ENCODE measurements around the gene SNAP91. TPM values are rescaled to one million over a fixed set of nuclear protein-coding genes. Genes with fewer than 3 reads are reported as not detected.

The SNAP91 gene
- total RNA-seq, 1 experiment from 2014 or later: 0.70 TPM

DNA sequence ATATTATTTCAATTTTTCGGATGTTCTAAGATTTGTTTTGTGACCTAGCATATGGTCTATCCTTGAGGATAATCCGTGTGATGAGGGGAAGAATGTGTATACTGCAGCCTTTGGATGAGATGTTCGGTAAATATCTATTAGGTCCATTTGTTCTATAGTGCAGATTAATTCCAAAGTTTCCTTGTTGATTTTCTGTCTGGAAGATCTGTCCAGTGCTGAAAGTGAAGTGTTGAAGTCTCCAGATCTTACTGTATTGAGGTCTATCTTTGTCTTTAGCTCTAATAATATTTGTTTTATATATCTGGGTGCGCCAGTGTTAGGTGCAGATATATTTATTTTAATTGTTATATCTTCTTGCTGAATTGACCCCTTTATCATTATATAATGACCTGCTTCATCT, 32.2 kb upstream of the SNAP91 start (continued):
- TF ChIP-seq, protein P1, sequence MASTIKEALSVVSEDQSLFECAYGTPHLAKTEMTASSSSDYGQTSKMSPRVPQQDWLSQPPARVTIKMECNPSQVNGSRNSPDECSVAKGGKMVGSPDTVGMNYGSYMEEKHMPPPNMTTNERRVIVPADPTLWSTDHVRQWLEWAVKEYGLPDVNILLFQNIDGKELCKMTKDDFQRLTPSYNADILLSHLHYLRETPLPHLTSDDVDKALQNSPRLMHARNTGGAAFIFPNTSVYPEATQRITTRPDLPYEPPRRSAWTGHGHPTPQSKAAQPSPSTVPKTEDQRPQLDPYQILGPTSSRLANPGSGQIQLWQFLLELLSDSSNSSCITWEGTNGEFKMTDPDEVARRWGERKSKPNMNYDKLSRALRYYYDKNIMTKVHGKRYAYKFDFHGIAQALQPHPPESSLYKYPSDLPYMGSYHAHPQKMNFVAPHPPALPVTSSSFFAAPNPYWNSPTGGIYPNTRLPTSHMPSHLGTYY (CRISPR knock-in tag; IDR thresholded peaks at IDR 0.05): no peak
- TF ChIP-seq, protein P2, sequence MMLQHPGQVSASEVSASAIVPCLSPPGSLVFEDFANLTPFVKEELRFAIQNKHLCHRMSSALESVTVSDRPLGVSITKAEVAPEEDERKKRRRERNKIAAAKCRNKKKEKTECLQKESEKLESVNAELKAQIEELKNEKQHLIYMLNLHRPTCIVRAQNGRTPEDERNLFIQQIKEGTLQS (CRISPR knock-in tag; conservative IDR thresholded peaks at IDR 0.05): no peak
- TF ChIP-seq, protein P3, sequence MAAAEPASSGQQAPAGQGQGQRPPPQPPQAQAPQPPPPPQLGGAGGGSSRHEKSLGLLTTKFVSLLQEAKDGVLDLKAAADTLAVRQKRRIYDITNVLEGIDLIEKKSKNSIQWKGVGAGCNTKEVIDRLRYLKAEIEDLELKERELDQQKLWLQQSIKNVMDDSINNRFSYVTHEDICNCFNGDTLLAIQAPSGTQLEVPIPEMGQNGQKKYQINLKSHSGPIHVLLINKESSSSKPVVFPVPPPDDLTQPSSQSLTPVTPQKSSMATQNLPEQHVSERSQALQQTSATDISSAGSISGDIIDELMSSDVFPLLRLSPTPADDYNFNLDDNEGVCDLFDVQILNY (CRISPR knock-in tag; IDR thresholded peaks at IDR 0.05): no peak
- TF ChIP-seq RELA (CRISPR knock-in tag; IDR thresholded peaks at IDR 0.05; ENCODE audit: borderline replicate concordance) (no peak), ETV6 (CRISPR knock-in tag; IDR thresholded peaks at IDR 0.05) (no peak)

DNA sequence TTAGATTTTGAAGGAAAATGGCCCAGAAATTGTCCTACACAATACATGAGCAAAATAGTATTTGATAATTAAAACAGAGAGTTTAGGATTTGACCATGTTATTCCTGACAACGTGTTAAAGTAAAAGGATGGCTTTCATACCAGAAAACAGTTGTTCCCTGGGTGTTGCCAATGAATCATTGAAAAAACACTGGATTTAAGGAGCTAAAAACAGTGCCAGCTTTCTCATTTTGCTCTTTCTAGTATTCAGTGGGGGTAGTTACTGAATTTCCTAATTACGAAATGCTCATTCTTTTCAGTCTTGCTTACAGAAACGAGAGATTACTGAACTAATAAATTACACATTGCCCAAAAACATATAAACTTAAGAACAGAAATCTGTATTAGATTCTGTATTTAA, 26.6 kb upstream of the SNAP91 start:
- TF ChIP-seq JAZF1 (CRISPR knock-in tag; IDR thresholded peaks at IDR 0.05): no peak
- TF ChIP-seq, protein P1 (CRISPR knock-in tag; IDR thresholded peaks at IDR 0.05): no peak
- no peak for TF ChIP-seq CREM (CRISPR knock-in tag; IDR thresholded peaks at IDR 0.05)
- TF ChIP-seq, protein P4, sequence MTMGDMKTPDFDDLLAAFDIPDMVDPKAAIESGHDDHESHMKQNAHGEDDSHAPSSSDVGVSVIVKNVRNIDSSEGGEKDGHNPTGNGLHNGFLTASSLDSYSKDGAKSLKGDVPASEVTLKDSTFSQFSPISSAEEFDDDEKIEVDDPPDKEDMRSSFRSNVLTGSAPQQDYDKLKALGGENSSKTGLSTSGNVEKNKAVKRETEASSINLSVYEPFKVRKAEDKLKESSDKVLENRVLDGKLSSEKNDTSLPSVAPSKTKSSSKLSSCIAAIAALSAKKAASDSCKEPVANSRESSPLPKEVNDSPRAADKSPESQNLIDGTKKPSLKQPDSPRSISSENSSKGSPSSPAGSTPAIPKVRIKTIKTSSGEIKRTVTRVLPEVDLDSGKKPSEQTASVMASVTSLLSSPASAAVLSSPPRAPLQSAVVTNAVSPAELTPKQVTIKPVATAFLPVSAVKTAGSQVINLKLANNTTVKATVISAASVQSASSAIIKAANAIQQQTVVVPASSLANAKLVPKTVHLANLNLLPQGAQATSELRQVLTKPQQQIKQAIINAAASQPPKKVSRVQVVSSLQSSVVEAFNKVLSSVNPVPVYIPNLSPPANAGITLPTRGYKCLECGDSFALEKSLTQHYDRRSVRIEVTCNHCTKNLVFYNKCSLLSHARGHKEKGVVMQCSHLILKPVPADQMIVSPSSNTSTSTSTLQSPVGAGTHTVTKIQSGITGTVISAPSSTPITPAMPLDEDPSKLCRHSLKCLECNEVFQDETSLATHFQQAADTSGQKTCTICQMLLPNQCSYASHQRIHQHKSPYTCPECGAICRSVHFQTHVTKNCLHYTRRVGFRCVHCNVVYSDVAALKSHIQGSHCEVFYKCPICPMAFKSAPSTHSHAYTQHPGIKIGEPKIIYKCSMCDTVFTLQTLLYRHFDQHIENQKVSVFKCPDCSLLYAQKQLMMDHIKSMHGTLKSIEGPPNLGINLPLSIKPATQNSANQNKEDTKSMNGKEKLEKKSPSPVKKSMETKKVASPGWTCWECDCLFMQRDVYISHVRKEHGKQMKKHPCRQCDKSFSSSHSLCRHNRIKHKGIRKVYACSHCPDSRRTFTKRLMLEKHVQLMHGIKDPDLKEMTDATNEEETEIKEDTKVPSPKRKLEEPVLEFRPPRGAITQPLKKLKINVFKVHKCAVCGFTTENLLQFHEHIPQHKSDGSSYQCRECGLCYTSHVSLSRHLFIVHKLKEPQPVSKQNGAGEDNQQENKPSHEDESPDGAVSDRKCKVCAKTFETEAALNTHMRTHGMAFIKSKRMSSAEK (CRISPR knock-in tag; IDR thresholded peaks at IDR 0.05; ENCODE audit: borderline replicate concordance): no peak
- TF ChIP-seq, protein P5, sequence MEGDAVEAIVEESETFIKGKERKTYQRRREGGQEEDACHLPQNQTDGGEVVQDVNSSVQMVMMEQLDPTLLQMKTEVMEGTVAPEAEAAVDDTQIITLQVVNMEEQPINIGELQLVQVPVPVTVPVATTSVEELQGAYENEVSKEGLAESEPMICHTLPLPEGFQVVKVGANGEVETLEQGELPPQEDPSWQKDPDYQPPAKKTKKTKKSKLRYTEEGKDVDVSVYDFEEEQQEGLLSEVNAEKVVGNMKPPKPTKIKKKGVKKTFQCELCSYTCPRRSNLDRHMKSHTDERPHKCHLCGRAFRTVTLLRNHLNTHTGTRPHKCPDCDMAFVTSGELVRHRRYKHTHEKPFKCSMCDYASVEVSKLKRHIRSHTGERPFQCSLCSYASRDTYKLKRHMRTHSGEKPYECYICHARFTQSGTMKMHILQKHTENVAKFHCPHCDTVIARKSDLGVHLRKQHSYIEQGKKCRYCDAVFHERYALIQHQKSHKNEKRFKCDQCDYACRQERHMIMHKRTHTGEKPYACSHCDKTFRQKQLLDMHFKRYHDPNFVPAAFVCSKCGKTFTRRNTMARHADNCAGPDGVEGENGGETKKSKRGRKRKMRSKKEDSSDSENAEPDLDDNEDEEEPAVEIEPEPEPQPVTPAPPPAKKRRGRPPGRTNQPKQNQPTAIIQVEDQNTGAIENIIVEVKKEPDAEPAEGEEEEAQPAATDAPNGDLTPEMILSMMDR (IDR thresholded peaks at IDR 0.05): no peak
- Mint-ChIP-seq H3K27me3 (ENCODE audit: low read depth) (peaks cover 4% of the 10 kb centered on the region; the same call in 1 of the 2 replicates), H3K36me3 (no peaks in the 10 kb centered on the region), H3K4me3 (no peak overlapping the region), H3K4me1 (no peaks in the 10 kb centered on the region), H3K27ac (no peak overlapping the region), H3K9me3 (peaks cover 26% of the 10 kb centered on the region)
- CTCF ChIA-PET: no interaction called here
- ATAC-seq: no peak
- POLR2A ChIA-PET: no interaction called here
- no peak for DNase-seq (ENCODE audit: low spot score)

DNA sequence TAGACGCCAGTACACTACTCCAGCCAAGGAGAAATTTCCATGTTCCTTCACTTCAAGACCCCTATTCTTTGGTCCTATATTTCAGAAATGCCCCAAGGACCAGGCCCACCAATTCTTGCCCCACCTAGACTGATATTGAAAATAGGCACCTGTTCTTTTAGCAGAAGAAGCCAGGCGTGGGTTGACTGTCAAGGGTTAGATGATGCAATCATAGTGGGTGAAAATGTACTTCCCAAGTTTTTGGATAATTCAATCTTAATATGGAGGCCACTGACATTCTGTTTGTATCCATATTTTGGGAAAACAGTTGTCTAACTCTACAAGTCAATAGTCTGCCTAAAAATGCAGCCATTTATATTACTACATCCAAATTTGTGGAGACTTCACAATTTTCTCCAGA, 21.0 kb upstream of the SNAP91 start:
- H3K27ac Mint-ChIP-seq: no peak overlapping the region
- POLR2A ChIA-PET: no interaction called here
- H3K4me1 Mint-ChIP-seq: no peaks in the 10 kb centered on the region
- no peaks in the 10 kb centered on the region for H3K27me3 Mint-ChIP-seq (ENCODE audit: low read depth)
- DNase-seq (ENCODE audit: low spot score) (no peak), ATAC-seq (no peak)
- CTCF ChIA-PET: no interaction called here
- no peaks in the 10 kb centered on the region for H3K36me3 Mint-ChIP-seq
- peaks cover 22% of the 10 kb centered on the region for H3K9me3 Mint-ChIP-seq
- H3K4me3 Mint-ChIP-seq: no peak overlapping the region
- TF ChIP-seq PRRX2 (CRISPR knock-in tag; IDR thresholded peaks at IDR 0.05): no peak
- TF ChIP-seq, protein P6, sequence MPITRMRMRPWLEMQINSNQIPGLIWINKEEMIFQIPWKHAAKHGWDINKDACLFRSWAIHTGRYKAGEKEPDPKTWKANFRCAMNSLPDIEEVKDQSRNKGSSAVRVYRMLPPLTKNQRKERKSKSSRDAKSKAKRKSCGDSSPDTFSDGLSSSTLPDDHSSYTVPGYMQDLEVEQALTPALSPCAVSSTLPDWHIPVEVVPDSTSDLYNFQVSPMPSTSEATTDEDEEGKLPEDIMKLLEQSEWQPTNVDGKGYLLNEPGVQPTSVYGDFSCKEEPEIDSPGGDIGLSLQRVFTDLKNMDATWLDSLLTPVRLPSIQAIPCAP (CRISPR knock-in tag; IDR thresholded peaks at IDR 0.05): no peak
- no peak for TF ChIP-seq NFE2L1 (CRISPR knock-in tag; IDR thresholded peaks at IDR 0.05)
- no peak for TF ChIP-seq ZNF138 (CRISPR knock-in tag; conservative IDR thresholded peaks at IDR 0.05)
- TF ChIP-seq, protein P2 (CRISPR knock-in tag; conservative IDR thresholded peaks at IDR 0.05): no peak
- no peak for TF ChIP-seq CREM (CRISPR knock-in tag; IDR thresholded peaks at IDR 0.05)
- no peak for TF ChIP-seq MXD4 (CRISPR knock-in tag; IDR thresholded peaks at IDR 0.05; ENCODE audit: borderline replicate concordance)
- TF ChIP-seq, protein P7, sequence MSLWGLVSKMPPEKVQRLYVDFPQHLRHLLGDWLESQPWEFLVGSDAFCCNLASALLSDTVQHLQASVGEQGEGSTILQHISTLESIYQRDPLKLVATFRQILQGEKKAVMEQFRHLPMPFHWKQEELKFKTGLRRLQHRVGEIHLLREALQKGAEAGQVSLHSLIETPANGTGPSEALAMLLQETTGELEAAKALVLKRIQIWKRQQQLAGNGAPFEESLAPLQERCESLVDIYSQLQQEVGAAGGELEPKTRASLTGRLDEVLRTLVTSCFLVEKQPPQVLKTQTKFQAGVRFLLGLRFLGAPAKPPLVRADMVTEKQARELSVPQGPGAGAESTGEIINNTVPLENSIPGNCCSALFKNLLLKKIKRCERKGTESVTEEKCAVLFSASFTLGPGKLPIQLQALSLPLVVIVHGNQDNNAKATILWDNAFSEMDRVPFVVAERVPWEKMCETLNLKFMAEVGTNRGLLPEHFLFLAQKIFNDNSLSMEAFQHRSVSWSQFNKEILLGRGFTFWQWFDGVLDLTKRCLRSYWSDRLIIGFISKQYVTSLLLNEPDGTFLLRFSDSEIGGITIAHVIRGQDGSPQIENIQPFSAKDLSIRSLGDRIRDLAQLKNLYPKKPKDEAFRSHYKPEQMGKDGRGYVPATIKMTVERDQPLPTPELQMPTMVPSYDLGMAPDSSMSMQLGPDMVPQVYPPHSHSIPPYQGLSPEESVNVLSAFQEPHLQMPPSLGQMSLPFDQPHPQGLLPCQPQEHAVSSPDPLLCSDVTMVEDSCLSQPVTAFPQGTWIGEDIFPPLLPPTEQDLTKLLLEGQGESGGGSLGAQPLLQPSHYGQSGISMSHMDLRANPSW (CRISPR knock-in tag; conservative IDR thresholded peaks at IDR 0.05; ENCODE audit: low read depth): no peak
- no peak for TF ChIP-seq ATF1 (CRISPR knock-in tag; IDR thresholded peaks at IDR 0.05)
- TF ChIP-seq, protein P8, sequence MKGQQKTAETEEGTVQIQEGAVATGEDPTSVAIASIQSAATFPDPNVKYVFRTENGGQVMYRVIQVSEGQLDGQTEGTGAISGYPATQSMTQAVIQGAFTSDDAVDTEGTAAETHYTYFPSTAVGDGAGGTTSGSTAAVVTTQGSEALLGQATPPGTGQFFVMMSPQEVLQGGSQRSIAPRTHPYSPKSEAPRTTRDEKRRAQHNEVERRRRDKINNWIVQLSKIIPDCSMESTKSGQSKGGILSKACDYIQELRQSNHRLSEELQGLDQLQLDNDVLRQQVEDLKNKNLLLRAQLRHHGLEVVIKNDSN (CRISPR knock-in tag; IDR thresholded peaks at IDR 0.05): no peak
